WTC11 (cell line): ENCODE results near the gene TFPT. TPM values are rescaled to one million over a fixed set of nuclear protein-coding genes. Genes with fewer than 3 reads are reported as not detected.

Experiments
- ATAC-seq: fragments of 200-7000 bp; cut with Tn5 transposase; 2 replicates; pipeline ENCODE4 v1.10.0; 2021; ENCODE audit warnings: mild to moderate bottlenecking, moderate library complexity
- CTCF ChIA-PET: fragments of 300-600 bp; sonication (Branson Sonifier 250); formaldehyde crosslinking; loops from one replicate; lab custom pipeline; 2021; ENCODE audit warnings: antibody characterized with exemption; lab: Charles Lee
- POLR2A ChIA-PET: fragments of 350-600 bp; sonication (Branson Sonifier 250); formaldehyde crosslinking; loops from one replicate; lab custom pipeline; 2021; ENCODE audit warnings: antibody characterized with exemption; lab: Charles Lee
- DNase-seq: peaks from one replicate; pipeline ENCODE4 v3.0.0; 2021; ENCODE audit warnings: low spot score
- H3K27ac Mint-ChIP-seq: 2 replicates; pipeline ENCODE4 v1.8.0; 2021; ENCODE audit warnings: mixed read lengths
- H3K27me3 Mint-ChIP-seq: 2 replicates; pipeline ENCODE4 v1.8.0; 2021; ENCODE audit warnings: low read depth, mild to moderate bottlenecking, moderate library complexity, mixed read lengths
- H3K36me3 Mint-ChIP-seq: 2 replicates; pipeline ENCODE4 v1.8.0; 2021; ENCODE audit warnings: mixed read lengths
- H3K4me1 Mint-ChIP-seq: 2 replicates; pipeline ENCODE4 v1.8.0; 2022; ENCODE audit warnings: mixed read lengths
- H3K4me3 Mint-ChIP-seq: 2 replicates; pipeline ENCODE4 v1.8.0; 2021; ENCODE audit warnings: mild to moderate bottlenecking, moderate library complexity, mixed read lengths
- H3K9me3 Mint-ChIP-seq: 2 replicates; pipeline ENCODE4 v1.8.0; 2021; ENCODE audit warnings: mixed read lengths
- CREM ChIP-seq: sonication (generic); formaldehyde crosslinking; IDR thresholded peaks from 2 replicates; pipeline ENCODE4 v1.8.1; 2022; ENCODE audit warnings: mild to moderate bottlenecking, missing genetic modification reagents, moderate library complexity
- ESRRA ChIP-seq: sonication (generic); formaldehyde crosslinking; IDR thresholded peaks from 2 replicates; pipeline ENCODE4 v1.8.1; 2022; ENCODE audit warnings: mild to moderate bottlenecking, missing genetic modification reagents, borderline replicate concordance
- ETV6 ChIP-seq: sonication (generic); formaldehyde crosslinking; IDR thresholded peaks from 2 replicates; pipeline ENCODE4 v1.8.1; 2022; ENCODE audit warnings: mild to moderate bottlenecking, missing genetic modification reagents
- FOXP1 ChIP-seq: sonication (generic); formaldehyde crosslinking; IDR thresholded peaks from 2 replicates; pipeline ENCODE4 v1.8.0; 2022; ENCODE audit warnings: missing genetic modification reagents, mild to moderate bottlenecking, moderate library complexity, borderline replicate concordance
- GABPB1 ChIP-seq: sonication (generic); formaldehyde crosslinking; IDR thresholded peaks from 2 replicates; pipeline ENCODE4 v1.8.1; 2023; ENCODE audit warnings: mild to moderate bottlenecking, missing genetic modification reagents
- GTF2I ChIP-seq: fragments of 250-450 bp; sonication (Bioruptor Pico); conservative IDR thresholded peaks from 2 replicates; pipeline ENCODE4 v1.4.0; 2021; ENCODE audit warnings: mild to moderate bottlenecking
- JUN ChIP-seq: sonication (generic); formaldehyde crosslinking; IDR thresholded peaks from 2 replicates; pipeline ENCODE4 v1.8.0; 2023; ENCODE audit warnings: mild to moderate bottlenecking, missing genetic modification reagents
- MYBL2 ChIP-seq: sonication (generic); formaldehyde crosslinking; IDR thresholded peaks from 2 replicates; pipeline ENCODE4 v1.8.1; 2023; ENCODE audit warnings: mild to moderate bottlenecking, moderate library complexity, missing genetic modification reagents
- RELA ChIP-seq: sonication (generic); formaldehyde crosslinking; IDR thresholded peaks from 2 replicates; pipeline ENCODE4 v1.8.1; 2022; ENCODE audit warnings: missing genetic modification reagents, mild to moderate bottlenecking, borderline replicate concordance
- RORB ChIP-seq: fragments of 250-450 bp; sonication (Bioruptor Pico); IDR thresholded peaks from 2 replicates; pipeline ENCODE4 v1.9.0; 2021; ENCODE audit warnings: mild to moderate bottlenecking
- SMAD3 ChIP-seq: sonication (generic); formaldehyde crosslinking; IDR thresholded peaks from 2 replicates; pipeline ENCODE4 v1.8.0; 2022; ENCODE audit warnings: missing genetic modification reagents, mild to moderate bottlenecking, borderline replicate concordance
- TCF7 ChIP-seq: sonication (generic); formaldehyde crosslinking; IDR thresholded peaks from 2 replicates; pipeline ENCODE4 v1.8.0; 2022; ENCODE audit warnings: mild to moderate bottlenecking, low read depth, missing genetic modification reagents, moderate library complexity
- ZNF263 ChIP-seq: sonication (generic); formaldehyde crosslinking; IDR thresholded peaks from 2 replicates; pipeline ENCODE4 v1.8.1; 2022; ENCODE audit warnings: low read depth, mild to moderate bottlenecking, moderate library complexity, missing genetic modification reagents
- ZNF423 ChIP-seq: fragments of 250-450 bp; sonication (Bioruptor Pico); IDR thresholded peaks from 2 replicates; pipeline ENCODE4 v2.1.2; 2022; ENCODE audit warnings: mild to moderate bottlenecking, moderate library complexity
- total RNA-seq: library from RNA; stranded (reverse); gene quantifications from 3 replicates; pipeline ENCODE4 v1.2.3, GENCODE V29; 2021
- TF ChIP-seq, protein P1 (sequence below): fragments of 250-450 bp; sonication (Bioruptor Pico); conservative IDR thresholded peaks from 2 replicates; pipeline ENCODE4 v1.9.0; 2021; ENCODE audit warnings: mild to moderate bottlenecking
- TF ChIP-seq, protein P2 (sequence below): sonication (generic); formaldehyde crosslinking; IDR thresholded peaks from 2 replicates; pipeline ENCODE4 v1.8.1; 2022; ENCODE audit warnings: low read depth, mild to moderate bottlenecking, moderate library complexity, missing genetic modification reagents, borderline replicate concordance
- TF ChIP-seq, protein P3 (sequence below): sonication (generic); formaldehyde crosslinking; IDR thresholded peaks from 2 replicates; pipeline ENCODE4 v1.8.1; 2023; ENCODE audit warnings: mild to moderate bottlenecking, missing genetic modification reagents
- TF ChIP-seq, protein P4 (sequence below): sonication (generic); formaldehyde crosslinking; IDR thresholded peaks from 2 replicates; pipeline ENCODE4 v1.8.1; 2022; ENCODE audit warnings: mild to moderate bottlenecking, moderate library complexity, missing genetic modification reagents

Gene TFPT
- total RNA-seq, 1 experiment from 2014 or later = 24.6 TPM

DNA sequence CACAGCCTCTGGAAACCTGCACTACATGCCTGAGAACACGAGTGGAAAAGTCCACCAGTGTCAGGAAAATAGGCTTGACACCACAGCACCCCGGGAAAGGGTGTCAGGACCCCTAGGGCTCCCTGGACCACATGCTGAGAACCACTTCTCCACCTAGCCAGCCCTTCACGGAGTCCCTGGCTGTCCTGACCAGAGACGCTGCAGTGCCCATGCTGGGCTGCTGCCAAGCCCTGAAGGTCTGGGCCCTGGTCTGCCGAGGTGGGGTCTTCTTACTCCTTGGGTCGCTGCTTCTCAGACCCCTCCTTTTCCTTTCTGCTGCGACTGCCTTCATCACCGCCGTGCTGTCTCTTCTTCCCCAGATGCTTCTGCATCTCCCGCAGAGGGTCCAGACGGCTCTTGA is 41.0 kb upstream of the TFPT start:
- H3K27me3 Mint-ChIP-seq = no peaks in the 10 kb centered on the region; the same call in 1 of the 2 replicates
- no peaks in the 10 kb centered on the region for H3K9me3 Mint-ChIP-seq
- CTCF ChIA-PET = interaction anchor here (0.6 to 1.4 kb wide), 3 partner anchors 19 to 363 kb away, joined by 3 to 7 read pairs (median 3); partner anchors contain the start of gene CNOT3
- no peak overlapping the region for H3K27ac Mint-ChIP-seq
- peaks cover 42% of the 10 kb centered on the region for H3K36me3 Mint-ChIP-seq
- TF ChIP-seq RORB (no peak), FOXP1 (CRISPR knock-in tag) (no peak), RELA (CRISPR knock-in tag) (no peak), TCF7 (CRISPR knock-in tag) (no peak), GTF2I (CRISPR knock-in tag) (no peak), ETV6 (CRISPR knock-in tag) (no peak), ZNF423 (CRISPR knock-in tag) (no peak), SMAD3 (no peak), ZNF263 (no peak), GABPB1 (CRISPR knock-in tag) (no peak), JUN (no peak)
- TF ChIP-seq, protein P1, sequence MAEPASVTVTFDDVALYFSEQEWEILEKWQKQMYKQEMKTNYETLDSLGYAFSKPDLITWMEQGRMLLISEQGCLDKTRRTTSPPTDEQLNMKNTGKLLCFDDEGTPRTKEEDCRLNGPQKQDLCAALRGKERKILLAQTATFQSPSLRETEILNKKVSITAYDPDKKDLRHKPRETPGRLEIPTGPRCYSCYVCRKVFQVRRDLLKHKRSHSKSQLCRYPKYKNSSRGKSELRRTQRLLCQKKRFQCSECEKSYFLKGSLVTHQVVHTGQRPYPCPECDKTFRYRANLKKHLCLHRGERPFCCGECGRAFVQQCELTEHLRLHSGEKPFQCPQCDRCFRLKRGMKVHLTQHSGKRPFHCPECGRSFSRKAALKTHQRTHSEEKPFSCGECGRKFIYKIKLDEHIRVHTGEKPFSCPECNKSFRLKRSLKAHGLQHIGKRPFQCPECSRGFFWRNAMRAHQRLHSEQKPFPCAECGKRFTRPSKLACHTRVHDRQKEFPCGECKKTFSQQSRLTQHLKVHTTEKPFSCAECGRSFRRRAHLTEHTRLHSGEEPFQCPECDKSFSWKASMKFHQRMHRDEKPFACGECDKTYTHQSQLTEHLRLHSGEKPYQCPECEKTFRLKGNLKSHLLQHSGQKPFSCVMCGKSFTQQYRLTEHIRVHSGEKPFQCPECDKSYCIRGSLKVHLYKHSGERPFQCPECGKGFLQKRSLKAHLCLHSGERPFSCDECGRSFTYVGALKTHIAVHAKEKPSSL (CRISPR knock-in tag) = no peak
- TF ChIP-seq, protein P2, sequence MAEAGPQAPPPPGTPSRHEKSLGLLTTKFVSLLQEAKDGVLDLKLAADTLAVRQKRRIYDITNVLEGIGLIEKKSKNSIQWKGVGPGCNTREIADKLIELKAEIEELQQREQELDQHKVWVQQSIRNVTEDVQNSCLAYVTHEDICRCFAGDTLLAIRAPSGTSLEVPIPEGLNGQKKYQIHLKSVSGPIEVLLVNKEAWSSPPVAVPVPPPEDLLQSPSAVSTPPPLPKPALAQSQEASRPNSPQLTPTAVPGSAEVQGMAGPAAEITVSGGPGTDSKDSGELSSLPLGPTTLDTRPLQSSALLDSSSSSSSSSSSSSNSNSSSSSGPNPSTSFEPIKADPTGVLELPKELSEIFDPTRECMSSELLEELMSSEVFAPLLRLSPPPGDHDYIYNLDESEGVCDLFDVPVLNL = no peak
- no peak for ATAC-seq
- POLR2A ChIA-PET = interaction anchor here (0.9 to 1.3 kb wide), 2 partner anchors 9 to 20 kb away, joined by 3 to 5 read pairs; partner anchors contain the start of gene CNOT3
- no peak overlapping the region for H3K4me3 Mint-ChIP-seq
- H3K4me1 Mint-ChIP-seq = peaks cover 16% of the 10 kb centered on the region
- no peak for DNase-seq

DNA sequence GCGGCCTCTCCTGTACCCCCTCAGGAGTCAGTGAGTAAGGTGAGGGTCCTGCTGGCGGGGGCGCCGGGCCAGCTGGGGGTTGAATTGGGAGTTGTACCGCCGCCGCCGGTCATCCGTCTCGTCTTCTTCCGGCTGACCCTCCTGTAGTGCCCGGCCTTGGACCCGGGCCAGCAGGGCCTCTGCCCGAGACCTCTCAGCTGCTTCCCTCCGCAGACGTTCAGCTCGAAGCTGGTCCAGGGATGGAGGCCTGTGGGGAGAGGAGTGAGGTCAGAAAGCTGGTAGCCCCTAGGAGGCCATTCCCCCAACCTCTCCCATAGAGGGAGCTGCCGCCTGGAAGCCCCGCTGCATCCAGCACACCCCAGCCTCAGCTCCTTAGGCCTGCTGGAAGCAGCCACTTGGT is 40.2 kb upstream of the TFPT start:
- Mint-ChIP-seq H3K27ac (no peak overlapping the region), H3K4me3 (no peak overlapping the region), H3K27me3 (no peaks in the 10 kb centered on the region; the same call in 1 of the 2 replicates), H3K9me3 (no peaks in the 10 kb centered on the region), H3K4me1 (peaks cover 12% of the 10 kb centered on the region)
- POLR2A ChIA-PET = interaction anchor here (0.9 to 1.3 kb wide), 2 partner anchors 8 to 19 kb away, joined by 3 to 5 read pairs; partner anchors contain the start of gene CNOT3
- peak; percentile 3 for ATAC-seq
- TF ChIP-seq, protein P3, sequence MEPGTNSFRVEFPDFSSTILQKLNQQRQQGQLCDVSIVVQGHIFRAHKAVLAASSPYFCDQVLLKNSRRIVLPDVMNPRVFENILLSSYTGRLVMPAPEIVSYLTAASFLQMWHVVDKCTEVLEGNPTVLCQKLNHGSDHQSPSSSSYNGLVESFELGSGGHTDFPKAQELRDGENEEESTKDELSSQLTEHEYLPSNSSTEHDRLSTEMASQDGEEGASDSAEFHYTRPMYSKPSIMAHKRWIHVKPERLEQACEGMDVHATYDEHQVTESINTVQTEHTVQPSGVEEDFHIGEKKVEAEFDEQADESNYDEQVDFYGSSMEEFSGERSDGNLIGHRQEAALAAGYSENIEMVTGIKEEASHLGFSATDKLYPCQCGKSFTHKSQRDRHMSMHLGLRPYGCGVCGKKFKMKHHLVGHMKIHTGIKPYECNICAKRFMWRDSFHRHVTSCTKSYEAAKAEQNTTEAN = no peak
- TF ChIP-seq RORB (no peak), MYBL2 (CRISPR knock-in tag) (no peak), CREM (no peak), ESRRA (CRISPR knock-in tag) (no peak)
- TF ChIP-seq, protein P4, sequence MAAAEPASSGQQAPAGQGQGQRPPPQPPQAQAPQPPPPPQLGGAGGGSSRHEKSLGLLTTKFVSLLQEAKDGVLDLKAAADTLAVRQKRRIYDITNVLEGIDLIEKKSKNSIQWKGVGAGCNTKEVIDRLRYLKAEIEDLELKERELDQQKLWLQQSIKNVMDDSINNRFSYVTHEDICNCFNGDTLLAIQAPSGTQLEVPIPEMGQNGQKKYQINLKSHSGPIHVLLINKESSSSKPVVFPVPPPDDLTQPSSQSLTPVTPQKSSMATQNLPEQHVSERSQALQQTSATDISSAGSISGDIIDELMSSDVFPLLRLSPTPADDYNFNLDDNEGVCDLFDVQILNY = no peak
- TF ChIP-seq, all 79 proteins: peak for 0
- DNase-seq = peak; percentile 38
- peaks cover 49% of the 10 kb centered on the region for H3K36me3 Mint-ChIP-seq
- CTCF ChIA-PET = interaction anchor here (0.5 to 1.4 kb wide), 4 partner anchors 9 to 408 kb away, joined by 3 to 7 read pairs (median 4); partner anchors contain the start of gene CNOT3
